Measurements from ENCODE around the gene SAFB.

DNA sequence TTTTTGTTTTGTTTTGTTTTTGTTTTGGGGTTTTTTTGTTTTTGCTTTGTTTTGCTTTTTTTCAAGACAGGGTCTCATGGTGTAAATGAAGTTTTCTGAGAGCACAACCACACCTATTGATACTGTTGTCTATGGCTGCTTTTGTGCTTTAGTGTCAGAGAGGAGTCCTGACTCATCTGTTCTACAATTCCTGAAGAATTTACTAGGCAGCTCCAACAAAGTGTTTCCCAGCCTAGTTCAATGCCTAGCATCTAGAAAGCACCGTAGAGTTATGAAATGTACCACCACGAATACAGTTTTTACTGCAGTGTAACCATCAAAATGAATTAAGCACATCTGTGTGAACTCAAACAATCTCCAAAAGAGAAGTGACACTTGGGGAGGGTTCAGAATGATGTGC lies 21.2 kb downstream of the SAFB start:
- TF ChIP-seq, protein P1, sequence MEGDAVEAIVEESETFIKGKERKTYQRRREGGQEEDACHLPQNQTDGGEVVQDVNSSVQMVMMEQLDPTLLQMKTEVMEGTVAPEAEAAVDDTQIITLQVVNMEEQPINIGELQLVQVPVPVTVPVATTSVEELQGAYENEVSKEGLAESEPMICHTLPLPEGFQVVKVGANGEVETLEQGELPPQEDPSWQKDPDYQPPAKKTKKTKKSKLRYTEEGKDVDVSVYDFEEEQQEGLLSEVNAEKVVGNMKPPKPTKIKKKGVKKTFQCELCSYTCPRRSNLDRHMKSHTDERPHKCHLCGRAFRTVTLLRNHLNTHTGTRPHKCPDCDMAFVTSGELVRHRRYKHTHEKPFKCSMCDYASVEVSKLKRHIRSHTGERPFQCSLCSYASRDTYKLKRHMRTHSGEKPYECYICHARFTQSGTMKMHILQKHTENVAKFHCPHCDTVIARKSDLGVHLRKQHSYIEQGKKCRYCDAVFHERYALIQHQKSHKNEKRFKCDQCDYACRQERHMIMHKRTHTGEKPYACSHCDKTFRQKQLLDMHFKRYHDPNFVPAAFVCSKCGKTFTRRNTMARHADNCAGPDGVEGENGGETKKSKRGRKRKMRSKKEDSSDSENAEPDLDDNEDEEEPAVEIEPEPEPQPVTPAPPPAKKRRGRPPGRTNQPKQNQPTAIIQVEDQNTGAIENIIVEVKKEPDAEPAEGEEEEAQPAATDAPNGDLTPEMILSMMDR (conservative IDR thresholded peaks at IDR 0.05; ENCODE audit: low read length), result no peak
- TF ChIP-seq EZH2phosphoT487 (IDR thresholded peaks at IDR 0.05; ENCODE audit: borderline replicate concordance, low read depth, low read length), result no peak

Measured in OCI-LY7 (cell line).